SK-N-SH (cell line): ENCODE measurements around the gene BAG2. TPM values are rescaled to one million over a fixed set of nuclear protein-coding genes. Genes with fewer than 3 reads are reported as not detected.
A peak's percentile ranks its signal among the peaks of the same experiment; 100 is the strongest.

Experiments
- CTCF ChIA-PET: fragments of 300-600, 350-600 bp; formaldehyde crosslinking; extraction: SDS; loops from one replicate; lab custom pipeline; 2021; lab: Yijun Ruan, JAX
- POLR2A ChIA-PET: fragments of 350-600 bp; sonication (Branson Sonifier 250); formaldehyde crosslinking; extraction: SDS; loops from one replicate; lab custom pipeline; 2020; ENCODE audit warnings: antibody characterized with exemption, inconsistent platforms; lab: Yijun Ruan, JAX
- DNase-seq: peaks from one replicate; pipeline ENCODE4 v3.0.0; 2012
- H2AFZ ChIP-seq: fragments of 200-600 bp; sonication (generic); 2 replicates; pipeline ENCODE4 v1.8.1; 2016; ENCODE audit warnings: antibody characterized with exemption, mild to moderate bottlenecking, low read depth
- H3F3A ChIP-seq: fragments of 200-600 bp; sonication (generic); replicated peaks from 2 replicates; pipeline ENCODE3; 2016; ENCODE audit warnings: antibody characterized with exemption, mild to moderate bottlenecking; ENCODE audit not compliant: insufficient read depth
- H3K27ac ChIP-seq, 2 experiments: fragments of 200-500 bp in 1 of 2; fragments of 200-600 bp in 1 of 2; sonication (Bioruptor generic) in 1 of 2; sonication (generic), shearing (Covaris generic) in 1 of 2; 2 replicates each; pipeline versions ENCODE4 v1.5.1 to v1.6.1; 2014 to 2016; ENCODE audit warnings: low read depth in 2 of 2, inconsistent platforms in 1 of 2, low read length in 1 of 2, mild to moderate bottlenecking in 1 of 2, mixed read lengths in 1 of 2
- H3K27me3 ChIP-seq: fragments of 200-600 bp; sonication (generic), shearing (Covaris generic); 2 replicates; pipeline ENCODE4 v1.6.1; 2016; ENCODE audit warnings: mixed run types; ENCODE audit not compliant: insufficient read depth
- H3K36me3 ChIP-seq, 2 experiments: fragments of 200-500 bp in 1 of 2; fragments of 200-600 bp in 1 of 2; sonication (Bioruptor generic) in 1 of 2; sonication (generic) in 1 of 2; replicated peaks in 1 of 2; 2 replicates each; pipeline versions ENCODE3 to v1.5.1; 2014 to 2016; ENCODE audit warnings: low read length in 1 of 2, mild to moderate bottlenecking in 1 of 2; ENCODE audit not compliant: insufficient read depth in 2 of 2, control insufficient read depth in 1 of 2
- H3K4me1 ChIP-seq, 2 experiments: fragments of 200-500 bp in 1 of 2; fragments of 200-600 bp in 1 of 2; sonication (Bioruptor generic) in 1 of 2; sonication (generic), shearing (Covaris generic) in 1 of 2; 2 replicates each; pipeline versions ENCODE4 v1.5.1 to v1.6.1; 2014 to 2016; ENCODE audit warnings: low read depth in 1 of 2, low read length in 1 of 2, mixed run types in 1 of 2; ENCODE audit not compliant: insufficient read depth in 2 of 2, control insufficient read depth in 1 of 2
- H3K4me2 ChIP-seq: fragments of 200-600 bp; sonication (generic), shearing (Covaris generic); 2 replicates; pipeline ENCODE4 v1.6.1; 2017; ENCODE audit warnings: mixed run types
- H3K4me3 ChIP-seq, 2 experiments: fragments of 200-500 bp in 1 of 2; fragments of 200-600 bp in 1 of 2; sonication (Bioruptor generic) in 1 of 2; sonication (generic), shearing (Covaris generic) in 1 of 2; 2 replicates each; pipeline versions ENCODE4 v1.5.1 to v1.8.1; 2014 to 2016; ENCODE audit warnings: low read depth in 2 of 2, inconsistent platforms in 1 of 2, low read length in 1 of 2, mild to moderate bottlenecking in 1 of 2, mixed read lengths in 1 of 2, moderate library complexity in 1 of 2
- H3K79me2 ChIP-seq: fragments of 200-600 bp; sonication (generic); 2 replicates; pipeline ENCODE4 v1.8.1; 2017; ENCODE audit warnings: mild to moderate bottlenecking; ENCODE audit not compliant: insufficient read depth
- H3K9ac ChIP-seq: fragments of 200-600 bp; sonication (generic); 2 replicates; pipeline ENCODE4 v1.6.1; 2017; ENCODE audit warnings: mixed run types
- H3K9me2 ChIP-seq: fragments of 200-600 bp; sonication (generic); 2 replicates; pipeline ENCODE4 v1.6.1; 2017; ENCODE audit warnings: mixed run types
- H3K9me3 ChIP-seq: fragments of 200-600 bp; sonication (generic); 2 replicates; pipeline ENCODE4 v1.6.1; 2017; ENCODE audit warnings: mixed run types, mild to moderate bottlenecking, moderate library complexity
- H4K20me1 ChIP-seq: fragments of 200-600 bp; sonication (generic); 2 replicates; pipeline ENCODE4 v1.6.1; 2017; ENCODE audit warnings: mild to moderate bottlenecking, mixed run types; ENCODE audit not compliant: insufficient read depth
- JUND ChIP-seq: IDR thresholded peaks from 2 replicates; pipeline ENCODE4 v1.4.0; 2012
- MEF2A ChIP-seq: IDR thresholded peaks from 2 replicates; pipeline ENCODE4 v1.4.0; 2012; ENCODE audit warnings: low read depth, borderline replicate concordance
- POLR2AphosphoS5 ChIP-seq: IDR thresholded peaks from 2 replicates; pipeline ENCODE4 v1.6.1; 2012; ENCODE audit warnings: low read depth, low read length
- RAD21 ChIP-seq: IDR thresholded peaks from 2 replicates; pipeline ENCODE4 v1.6.1; 2012; ENCODE audit warnings: mild to moderate bottlenecking, low read length
- SIN3A ChIP-seq: IDR thresholded peaks from 2 replicates; pipeline ENCODE4 v1.6.1; 2012; ENCODE audit warnings: low read depth, mild to moderate bottlenecking, low read length, moderate library complexity, borderline replicate concordance
- SMC3 ChIP-seq: IDR thresholded peaks from 2 replicates; pipeline ENCODE4 v1.6.1; 2012; ENCODE audit warnings: low read depth, low read length, improper control_type of control experiment
- TAF1 ChIP-seq: IDR thresholded peaks from 2 replicates; pipeline ENCODE4 v1.6.1; 2012; ENCODE audit warnings: low read depth, mild to moderate bottlenecking, low read length, moderate library complexity, borderline replicate concordance
- YY1 ChIP-seq: IDR thresholded peaks from 2 replicates; pipeline ENCODE4 v1.4.0; 2012; ENCODE audit warnings: low read depth, mild to moderate bottlenecking
- ZBTB33 ChIP-seq: IDR thresholded peaks from 2 replicates; pipeline ENCODE4 v1.4.0; 2012; ENCODE audit warnings: low read depth, borderline replicate concordance
- WGBS: methylation state at CpG from one replicate; pipeline ENCODE4 v1.1.6; 2017; ENCODE audit warnings: low lambda C conversion rate; 5-methylcytosine and 5-hydroxymethylcytosine counted together
- polyA plus RNA-seq, 3 experiments: library from polyadenylated mRNA; depleted of rRNA; stranded (reverse); fragments of >200 nt; gene quantifications; 2 replicates each; pipeline ENCODE4 v1.2.3, GENCODE V29; 2012
- TF ChIP-seq, protein P1 (sequence below): fragments of 200-600 bp; sonication (generic); IDR thresholded peaks from 2 replicates; pipeline ENCODE4 v1.6.1; 2017; ENCODE audit warnings: antibody characterized with exemption, mild to moderate bottlenecking, moderate library complexity
- TF ChIP-seq, protein P2 (sequence below): IDR thresholded peaks from 2 replicates; pipeline ENCODE4 v1.6.1; 2012; ENCODE audit warnings: mild to moderate bottlenecking, low read depth, low read length, moderate library complexity

BAG2 gene
- polyA plus RNA-seq, 1 of the 3 experiments (the other 2 are of a cell fraction) = 5.3 TPM

- Histone ChIP-seq H3K9me2 (no peaks in the 10 kb centered on the region), H3K9ac (peak overlapping the region; percentile 94), H3K9me3 (0 out of 2 replicates have a peak, but pooled peaks cover 7% of the 10 kb centered on the region), H4K20me1 (no peaks in the 10 kb centered on the region), H3K27me3 (no peaks in the 10 kb centered on the region), H3K4me3 (peak overlapping the region; percentile 86 to 99), H3K4me1 (peaks cover 0 to 7% of the 10 kb centered on the region in 2 experiments; a peak in 2 of 4 replicates), H3K79me2 (peaks cover 55% of the 10 kb centered on the region), H3K27ac (peak overlapping the region; percentile 94 to 95), H3F3A (peaks cover 18% of the 10 kb centered on the region), H3K36me3 (peaks cover 0 to 22% of the 10 kb centered on the region in 2 experiments), H3K4me2 (peak overlapping the region; percentile 89), H2AFZ (peak overlapping the region; percentile 89)
- WGBS = 3% methylated on average over 13 of the region's 38 CpGs
- ChIA-PET CTCF (interaction anchor here (0.8 to 2.3 kb wide), 7 partner anchors 12 to 318 kb away, joined by 3 to 7 read pairs (median 4); partner anchors contain the start of gene BAG2), POLR2A (interaction anchor here (0.8 to 1.8 kb wide), 3 partner anchors 23 to 96 kb away, joined by 3 to 8 read pairs (median 4); partner anchors contain the start of genes BAG2 and PRIM2)
- DNase-seq = peak; percentile 84
- TF ChIP-seq, protein P1, sequence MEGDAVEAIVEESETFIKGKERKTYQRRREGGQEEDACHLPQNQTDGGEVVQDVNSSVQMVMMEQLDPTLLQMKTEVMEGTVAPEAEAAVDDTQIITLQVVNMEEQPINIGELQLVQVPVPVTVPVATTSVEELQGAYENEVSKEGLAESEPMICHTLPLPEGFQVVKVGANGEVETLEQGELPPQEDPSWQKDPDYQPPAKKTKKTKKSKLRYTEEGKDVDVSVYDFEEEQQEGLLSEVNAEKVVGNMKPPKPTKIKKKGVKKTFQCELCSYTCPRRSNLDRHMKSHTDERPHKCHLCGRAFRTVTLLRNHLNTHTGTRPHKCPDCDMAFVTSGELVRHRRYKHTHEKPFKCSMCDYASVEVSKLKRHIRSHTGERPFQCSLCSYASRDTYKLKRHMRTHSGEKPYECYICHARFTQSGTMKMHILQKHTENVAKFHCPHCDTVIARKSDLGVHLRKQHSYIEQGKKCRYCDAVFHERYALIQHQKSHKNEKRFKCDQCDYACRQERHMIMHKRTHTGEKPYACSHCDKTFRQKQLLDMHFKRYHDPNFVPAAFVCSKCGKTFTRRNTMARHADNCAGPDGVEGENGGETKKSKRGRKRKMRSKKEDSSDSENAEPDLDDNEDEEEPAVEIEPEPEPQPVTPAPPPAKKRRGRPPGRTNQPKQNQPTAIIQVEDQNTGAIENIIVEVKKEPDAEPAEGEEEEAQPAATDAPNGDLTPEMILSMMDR = peak; percentile 47
- TF ChIP-seq TAF1 (no peak), YY1 (no peak), SMC3 (0 out of 2 replicates have a peak, but pooled peaks have one; percentile 9), POLR2AphosphoS5 (0 out of 2 replicates have a peak, but pooled peaks have one; percentile 8), SIN3A (0 out of 2 replicates have a peak, but pooled peaks have one; percentile 24), ZBTB33 (no peak), RAD21 (no peak), JUND (no peak), MEF2A (no peak)
- TF ChIP-seq, protein P2, sequence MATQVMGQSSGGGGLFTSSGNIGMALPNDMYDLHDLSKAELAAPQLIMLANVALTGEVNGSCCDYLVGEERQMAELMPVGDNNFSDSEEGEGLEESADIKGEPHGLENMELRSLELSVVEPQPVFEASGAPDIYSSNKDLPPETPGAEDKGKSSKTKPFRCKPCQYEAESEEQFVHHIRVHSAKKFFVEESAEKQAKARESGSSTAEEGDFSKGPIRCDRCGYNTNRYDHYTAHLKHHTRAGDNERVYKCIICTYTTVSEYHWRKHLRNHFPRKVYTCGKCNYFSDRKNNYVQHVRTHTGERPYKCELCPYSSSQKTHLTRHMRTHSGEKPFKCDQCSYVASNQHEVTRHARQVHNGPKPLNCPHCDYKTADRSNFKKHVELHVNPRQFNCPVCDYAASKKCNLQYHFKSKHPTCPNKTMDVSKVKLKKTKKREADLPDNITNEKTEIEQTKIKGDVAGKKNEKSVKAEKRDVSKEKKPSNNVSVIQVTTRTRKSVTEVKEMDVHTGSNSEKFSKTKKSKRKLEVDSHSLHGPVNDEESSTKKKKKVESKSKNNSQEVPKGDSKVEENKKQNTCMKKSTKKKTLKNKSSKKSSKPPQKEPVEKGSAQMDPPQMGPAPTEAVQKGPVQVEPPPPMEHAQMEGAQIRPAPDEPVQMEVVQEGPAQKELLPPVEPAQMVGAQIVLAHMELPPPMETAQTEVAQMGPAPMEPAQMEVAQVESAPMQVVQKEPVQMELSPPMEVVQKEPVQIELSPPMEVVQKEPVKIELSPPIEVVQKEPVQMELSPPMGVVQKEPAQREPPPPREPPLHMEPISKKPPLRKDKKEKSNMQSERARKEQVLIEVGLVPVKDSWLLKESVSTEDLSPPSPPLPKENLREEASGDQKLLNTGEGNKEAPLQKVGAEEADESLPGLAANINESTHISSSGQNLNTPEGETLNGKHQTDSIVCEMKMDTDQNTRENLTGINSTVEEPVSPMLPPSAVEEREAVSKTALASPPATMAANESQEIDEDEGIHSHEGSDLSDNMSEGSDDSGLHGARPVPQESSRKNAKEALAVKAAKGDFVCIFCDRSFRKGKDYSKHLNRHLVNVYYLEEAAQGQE = no peak
Measured at GRCh38 chr6:57221191-57221935, 49.2 kb downstream of the BAG2 start.
